Renal pelvis (tissue), 4 donors: ENCODE results near the gene HMOX2. TPM values are rescaled to one million over a fixed set of nuclear protein-coding genes. Genes with fewer than 3 reads are reported as not detected.

ENCODE experiments used
- DNase-seq: peaks from one replicate; pipeline ENCODE4 v3.0.0-alpha.2; 2013
- polyA plus RNA-seq, 3 donors: library from polyadenylated mRNA; unstranded; fragments of 120-200 nt; gene quantifications; one replicate each; pipeline ENCODE4 v1.2.1, GENCODE V29; 2013; ENCODE audit not compliant: insufficient read length in 3 of 3

HMOX2 gene
- polyA plus RNA-seq, 3 donors, result 41.2 to 54.5 (median 47.8) TPM

DNA sequence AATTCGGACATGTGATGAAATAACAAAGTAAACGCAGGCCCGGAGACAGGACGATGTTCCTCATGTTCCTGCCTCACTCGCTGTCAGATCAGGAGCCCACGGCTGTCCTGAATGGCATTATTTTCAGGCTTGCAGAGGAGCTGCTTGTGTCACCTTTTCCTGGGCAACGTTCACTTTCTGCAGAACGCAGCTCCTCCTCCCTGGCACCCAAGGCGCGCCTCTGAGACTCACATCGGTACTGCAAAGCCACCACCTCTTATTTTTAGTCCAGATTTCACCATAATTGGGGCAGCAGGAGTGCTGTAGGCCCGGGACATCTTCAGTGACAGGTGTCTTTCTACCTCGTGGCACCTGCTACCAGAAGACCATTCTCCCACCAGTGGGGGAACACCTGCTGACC is 71.9 kb downstream of the HMOX2 start:
- DNase-seq, result no peak

- no peak for DNase-seq
These were observed 74.4 kb downstream of the HMOX2 start for GRCh38 chr16:4550591-4550990.

- DNase-seq, result no peak
These were observed 76.3 kb downstream of the HMOX2 start for GRCh38 chr16:4552541-4552940.

DNA sequence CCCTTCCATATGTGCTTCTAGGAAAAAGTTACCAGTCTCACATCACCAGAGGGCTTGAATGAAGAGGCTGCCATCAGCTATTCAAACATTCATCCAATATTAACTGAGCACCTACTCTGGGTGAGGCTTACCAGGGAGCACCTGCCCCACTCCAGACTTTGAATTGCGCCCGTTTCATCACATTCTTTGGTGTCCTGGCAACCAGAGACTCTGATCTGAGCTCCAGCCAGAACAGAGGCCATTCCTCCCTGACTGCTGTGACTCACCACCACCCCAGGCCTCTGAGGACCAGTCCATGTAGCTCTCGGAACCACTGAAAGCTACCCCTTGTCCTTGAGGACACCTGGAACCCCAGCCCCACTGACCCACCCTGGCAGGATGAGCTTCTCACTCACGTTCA is 79.9 kb downstream of the HMOX2 start, which contains the start of gene C16orf96:
Gene C16orf96, plus strand, starts transcription at position 229 of the 400 bp plus-strand sequence. Its CDS starts 150 bp downstream, at position 379.
- no peak for DNase-seq

GRCh38 chr16:4556580-4556979 is 80.4 kb downstream of the HMOX2 start:
- DNase-seq, result no peak

GRCh38 chr16:4557973-4558372 is 81.8 kb downstream of the HMOX2 start:
- no peak for DNase-seq

Other genes with a start within 250 kb of the HMOX2 start
- 1 to 10 TPM; 1.1 to 1.6 (median 1.2) TPM for gene SRL, start 234.3 kb upstream of the HMOX2 start, polyA plus RNA-seq
- gene TFAP4, start 203.4 kb upstream of the HMOX2 start, polyA plus RNA-seq, result 10 to 100 TPM; 21.6 to 27.1 (median 22.1) TPM
- 10 to 100 TPM; 46.2 to 52.4 (median 50.6) TPM for gene GLIS2, start 160.3 kb upstream of the HMOX2 start, polyA plus RNA-seq
- gene PAM16, start 125.1 kb upstream of the HMOX2 start, polyA plus RNA-seq, result 10 to 100 TPM; 25.3 to 33.4 (median 30.7) TPM
- gene VASN, start 104.5 kb upstream of the HMOX2 start, polyA plus RNA-seq, result 10 to 100 TPM; 53.6 to 74.6 (median 67.2) TPM
- gene CORO7, start 59.8 kb upstream of the HMOX2 start, polyA plus RNA-seq, result 10 to 100 TPM; 21.2 to 25.0 (median 24.6) TPM
- gene DNAJA3, start 50.5 kb upstream of the HMOX2 start, polyA plus RNA-seq, result 10 to 100 TPM; 37.6 to 48.6 (median 44.2) TPM
- 10 to 100 TPM; 45.0 to 49.8 (median 48.8) TPM for gene NMRAL1, start 1.8 kb upstream of the HMOX2 start, polyA plus RNA-seq
- gene CDIP1, start 62.4 kb downstream of the HMOX2 start, polyA plus RNA-seq, result 10 to 100 TPM; 32.3 to 35.9 (median 32.6) TPM
- gene C16orf96, start 79.9 kb downstream of the HMOX2 start, polyA plus RNA-seq, result under 1 TPM; 0.28 to 0.40 (median 0.38) TPM
- 10 to 100 TPM; 23.4 to 28.5 (median 23.9) TPM for gene UBALD1, start 138.5 kb downstream of the HMOX2 start, polyA plus RNA-seq
- 10 to 100 TPM; 52.3 to 70.1 (median 63.2) TPM for gene MGRN1, start 148.4 kb downstream of the HMOX2 start, polyA plus RNA-seq
- gene NUDT16L1, start 217.2 kb downstream of the HMOX2 start, polyA plus RNA-seq, result 10 to 100 TPM; 46.2 to 55.8 (median 55.0) TPM